Caco-2 (cell line): ENCODE data around the gene SCARF2. TPM values are rescaled to one million over a fixed set of nuclear protein-coding genes. Genes with fewer than 3 reads are reported as not detected.
"Not testable (repeated sequence)": the region's sequence is repeated elsewhere in the genome, so short reads cannot be mapped to it uniquely, and the experiment has no call there.

Experiments
- BruUV-seq: library from RNA; stranded (reverse); fragments of 400-500 nt; replicated peaks from 2 replicates; lab custom pipeline; 2021; lab: Mats Ljungman, UMichigan
- CTCF ChIA-PET: fragments of 300-600 bp; sonication (Branson Sonifier 250); formaldehyde crosslinking; loops from one replicate; lab custom pipeline; 2022; ENCODE audit warnings: antibody characterized with exemption; lab: Charles Lee
- POLR2A ChIA-PET: fragments of 300-600 bp; sonication (Branson Sonifier 250); formaldehyde crosslinking; loops from one replicate; lab custom pipeline; 2022; ENCODE audit warnings: antibody characterized with exemption; lab: Charles Lee
- DNase-seq, 2 experiments: peaks; one replicate each; pipeline versions ENCODE4 v3.0.0 to v3.0.0-alpha.2; 2020 to 2022
- H3K27me3 ChIP-seq: replicated peaks from 2 replicates; pipeline ENCODE4 v1.6.0; 2011; ENCODE audit warnings: low read length; ENCODE audit not compliant: control insufficient read depth, insufficient read depth
- H3K36me3 ChIP-seq: 2 replicates; pipeline ENCODE4 v1.5.1; 2011; ENCODE audit warnings: low read length; ENCODE audit not compliant: control insufficient read depth, insufficient read depth
- H3K4me1 ChIP-seq: fragments of 250-450 bp; sonication (Bioruptor Pico); 2 replicates; pipeline ENCODE4 v1.5.1; 2020; ENCODE audit warnings: mild to moderate bottlenecking
- H3K4me3 ChIP-seq: 2 replicates; pipeline ENCODE4 v1.5.1; 2011; ENCODE audit warnings: low read depth, mild to moderate bottlenecking, control low read depth, low read length
- H3K9me3 ChIP-seq: fragments of 250-450 bp; sonication (Bioruptor Pico); 2 replicates; pipeline ENCODE4 v1.5.1; 2020; ENCODE audit warnings: mild to moderate bottlenecking, moderate library complexity
- H3K27ac Mint-ChIP-seq: one replicate; pipeline ENCODE4 v1.8.0; 2022; ENCODE audit warnings: mixed read lengths; ENCODE audit not compliant: unreplicated experiment
- H3K27me3 Mint-ChIP-seq: one replicate; pipeline ENCODE4 v1.8.0; 2022; ENCODE audit warnings: mixed read lengths; ENCODE audit not compliant: insufficient read depth, unreplicated experiment
- H3K36me3 Mint-ChIP-seq: one replicate; pipeline ENCODE4 v1.8.0; 2022; ENCODE audit warnings: mild to moderate bottlenecking, mixed read lengths; ENCODE audit not compliant: insufficient read depth, unreplicated experiment
- H3K4me1 Mint-ChIP-seq: one replicate; pipeline ENCODE4 v1.8.0; 2022; ENCODE audit warnings: low read depth, mixed read lengths; ENCODE audit not compliant: unreplicated experiment
- H3K4me3 Mint-ChIP-seq: one replicate; pipeline ENCODE4 v1.8.0; 2022; ENCODE audit warnings: mild to moderate bottlenecking, moderate library complexity, mixed read lengths; ENCODE audit not compliant: unreplicated experiment
- H3K9me3 Mint-ChIP-seq: one replicate; pipeline ENCODE4 v1.8.0; 2022; ENCODE audit warnings: mixed read lengths; ENCODE audit not compliant: unreplicated experiment
- intact Hi-C: fragments of 100-400 bp; cut with micrococcal nuclease; formaldehyde crosslinking; loops from one replicate; pipeline ENCODE4 v1.10.0; 2022; ENCODE audit not compliant: unreplicated experiment
- total RNA-seq: library from RNA; stranded (reverse); gene quantifications from 2 replicates; pipeline ENCODE4 v1.2.3, GENCODE V29; 2022
- TF ChIP-seq, protein P1 (sequence below), 2 experiments: fragments of 200-600 bp in 1 of 2; IDR thresholded peaks; 1 replicate in 1 of 2; 2 replicates in 1 of 2; pipeline versions ENCODE4 v1.5.1 to v1.8.0; 2011 to 2022; ENCODE audit warnings: antibody characterized with exemption in 1 of 2, control low read depth in 1 of 2, inconsistent platforms in 1 of 2, low read depth in 1 of 2, low read length in 1 of 2, mild to moderate bottlenecking in 1 of 2, moderate library complexity in 1 of 2; ENCODE audit not compliant: insufficient read depth in 1 of 2, severe bottlenecking in 1 of 2, unreplicated experiment in 1 of 2

The SCARF2 gene
- total RNA-seq, 1 experiment from 2014 or later = 0.73 TPM

- Histone ChIP-seq H3K27me3 (no peaks in the 10 kb centered on the region), H3K4me1 (no peaks in the 10 kb centered on the region), H3K4me3 (no peak overlapping the region), H3K36me3 (no peaks in the 10 kb centered on the region), H3K9me3 (no peaks in the 10 kb centered on the region)
- TF ChIP-seq, protein P1, sequence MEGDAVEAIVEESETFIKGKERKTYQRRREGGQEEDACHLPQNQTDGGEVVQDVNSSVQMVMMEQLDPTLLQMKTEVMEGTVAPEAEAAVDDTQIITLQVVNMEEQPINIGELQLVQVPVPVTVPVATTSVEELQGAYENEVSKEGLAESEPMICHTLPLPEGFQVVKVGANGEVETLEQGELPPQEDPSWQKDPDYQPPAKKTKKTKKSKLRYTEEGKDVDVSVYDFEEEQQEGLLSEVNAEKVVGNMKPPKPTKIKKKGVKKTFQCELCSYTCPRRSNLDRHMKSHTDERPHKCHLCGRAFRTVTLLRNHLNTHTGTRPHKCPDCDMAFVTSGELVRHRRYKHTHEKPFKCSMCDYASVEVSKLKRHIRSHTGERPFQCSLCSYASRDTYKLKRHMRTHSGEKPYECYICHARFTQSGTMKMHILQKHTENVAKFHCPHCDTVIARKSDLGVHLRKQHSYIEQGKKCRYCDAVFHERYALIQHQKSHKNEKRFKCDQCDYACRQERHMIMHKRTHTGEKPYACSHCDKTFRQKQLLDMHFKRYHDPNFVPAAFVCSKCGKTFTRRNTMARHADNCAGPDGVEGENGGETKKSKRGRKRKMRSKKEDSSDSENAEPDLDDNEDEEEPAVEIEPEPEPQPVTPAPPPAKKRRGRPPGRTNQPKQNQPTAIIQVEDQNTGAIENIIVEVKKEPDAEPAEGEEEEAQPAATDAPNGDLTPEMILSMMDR (IDR thresholded peaks at IDR 0.05; ENCODE audit: insufficient read depth in 1 of 2, low read depth in 1 of 2, low read length in 1 of 2, severe bottlenecking in 1 of 2, unreplicated experiment in 1 of 2) = no peak
- intact Hi-C loops = no loop called here
- Mint-ChIP-seq H3K4me1 (no peaks in the 10 kb centered on the region), H3K27ac (no peak overlapping the region), H3K4me3 (no peak overlapping the region), H3K9me3 (no peaks in the 10 kb centered on the region), H3K36me3 (no peaks in the 10 kb centered on the region), H3K27me3 (peaks cover 6% of the 10 kb centered on the region)
- ChIA-PET POLR2A (no interaction called here), CTCF (no interaction called here)
- BruUV-seq = no TSS peak
- no peak for DNase-seq
Measured at GRCh38 chr22:20378110-20378509, 59.5 kb downstream of the SCARF2 start.

DNA sequence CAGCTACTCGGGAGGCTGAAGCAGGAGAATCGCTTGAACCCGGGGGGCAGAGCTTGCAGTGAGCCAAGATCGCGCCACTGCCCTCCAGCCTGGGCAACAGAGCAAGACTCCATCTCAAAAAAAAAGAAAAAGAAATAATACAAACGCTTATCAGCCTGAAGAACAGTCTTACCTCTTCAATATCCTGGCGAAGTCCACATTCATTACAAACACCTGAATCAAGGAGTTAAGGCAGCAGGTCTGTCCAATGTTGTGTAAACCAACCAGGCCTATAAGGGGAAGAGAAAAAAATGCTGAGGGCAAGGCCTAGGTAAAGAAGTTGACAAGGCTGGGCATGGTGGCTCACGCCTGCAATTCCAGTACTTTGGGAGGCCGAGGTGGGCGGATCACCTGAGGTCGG, 60.6 kb downstream of the SCARF2 start:
- H3K27me3 Mint-ChIP-seq, H3K4me3 ChIP-seq, H3K4me1 Mint-ChIP-seq, BruUV-seq, H3K27ac Mint-ChIP-seq, H3K9me3 Mint-ChIP-seq, DNase-seq, intact Hi-C loops, H3K9me3 ChIP-seq, H3K36me3 ChIP-seq, H3K27me3 ChIP-seq, H3K4me1 ChIP-seq, H3K4me3 Mint-ChIP-seq, CTCF ChIA-PET, H3K36me3 Mint-ChIP-seq, POLR2A ChIA-PET: not testable (repeated sequence)

DNA sequence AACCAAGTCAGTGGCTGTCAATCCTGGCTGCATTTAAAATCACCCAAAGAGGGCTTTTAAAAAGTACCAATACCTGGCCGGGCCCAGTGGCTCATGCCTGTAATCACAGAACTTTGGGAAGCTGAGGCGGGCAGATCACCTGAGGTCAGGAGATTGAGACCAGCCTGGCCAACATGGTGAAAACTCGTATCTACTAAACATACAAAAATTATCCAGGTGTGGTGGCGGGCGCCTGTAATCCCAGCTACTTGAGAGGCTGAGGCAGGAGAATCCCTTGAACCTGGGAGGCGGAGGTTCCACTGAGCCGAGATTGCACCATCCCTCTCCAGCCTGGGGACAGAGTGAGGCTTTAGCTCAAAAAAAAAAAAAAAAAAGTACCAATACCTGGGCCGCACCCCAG, 61.3 kb downstream of the SCARF2 start:
- CTCF ChIA-PET, H3K4me3 Mint-ChIP-seq, H3K36me3 Mint-ChIP-seq, DNase-seq, intact Hi-C loops, H3K27me3 ChIP-seq, POLR2A ChIA-PET, H3K36me3 ChIP-seq, H3K9me3 ChIP-seq, H3K27me3 Mint-ChIP-seq, BruUV-seq, H3K4me3 ChIP-seq, H3K9me3 Mint-ChIP-seq, H3K4me1 ChIP-seq, H3K4me1 Mint-ChIP-seq, H3K27ac Mint-ChIP-seq: not testable (repeated sequence)

Other genes with a start within 250 kb of the SCARF2 start
- 10.7 and 11.1 TPM in 2 replicates for gene RTN4R, start 169.5 kb downstream of the SCARF2 start, total RNA-seq
- gene DGCR6L, start 117.8 kb downstream of the SCARF2 start, total RNA-seq = 30.9 and 37.4 TPM in 2 replicates
- 14.5 and 15.6 TPM in 2 replicates for gene ZNF74, start 43.7 kb downstream of the SCARF2 start, total RNA-seq
- gene KLHL22, start 58.0 kb upstream of the SCARF2 start, total RNA-seq = 20.9 and 24.4 TPM in 2 replicates
- 94.7 and 104 TPM in 2 replicates for gene MED15, start 69.8 kb upstream of the SCARF2 start, total RNA-seq